Heart left ventricle (tissue), 16 donors: ENCODE data around the gene PACSIN2. TPM values are rescaled to one million over a fixed set of nuclear protein-coding genes. Genes with fewer than 3 reads are reported as not detected.
A peak's percentile ranks its signal among the peaks of the same experiment; 100 is the strongest.

Experiments
- ATAC-seq, 4 donors: fragments of 200-7000 bp; cut with Tn5 transposase; one replicate each; pipeline ENCODE4 v1.9.1; 2020 to 2022; ENCODE audit warnings: moderate library complexity in 4 of 4, mild to moderate bottlenecking in 3 of 4, moderate number of reproducible peaks in 1 of 4
- DNase-seq, 5 donors: peaks; one replicate each; pipeline ENCODE4 v3.0.0-alpha.2; 2020
- H3K27ac ChIP-seq, 12 donors: fragments of 200-600 bp; sonication (generic) in 4 of 12; one replicate each; pipeline versions ENCODE4 v1.5.0 to v1.8.0; 2016 to 2022; ENCODE audit warnings: mild to moderate bottlenecking in 2 of 12
- H3K27me3 ChIP-seq, 9 donors: fragments of 200-600 bp; sonication (generic) in 2 of 9; one replicate each; pipeline versions ENCODE4 v1.5.1 to v1.8.0; 2016 to 2022; ENCODE audit warnings: mild to moderate bottlenecking in 3 of 9
- H3K36me3 ChIP-seq, 9 donors: fragments of 200-600 bp; sonication (generic) in 2 of 9; one replicate each; pipeline versions ENCODE4 v1.5.0 to v1.8.0; 2018 to 2022; ENCODE audit warnings: mild to moderate bottlenecking in 2 of 9
- H3K4me1 ChIP-seq, 12 donors: fragments of 200-600 bp; sonication (generic) in 4 of 12; one replicate each; pipeline versions ENCODE4 v1.5.0 to v1.8.0; 2016 to 2022; ENCODE audit warnings: mild to moderate bottlenecking in 3 of 12
- H3K4me3 ChIP-seq, 12 donors: fragments of 200-600 bp; sonication (generic) in 4 of 12; one replicate each; pipeline versions ENCODE4 v1.5.0 to v1.8.0; 2017 to 2022; ENCODE audit warnings: mild to moderate bottlenecking in 9 of 12, moderate library complexity in 4 of 12
- H3K9me3 ChIP-seq, 12 donors: fragments of 200-600 bp; sonication (generic) in 4 of 12; one replicate each; pipeline versions ENCODE4 v1.5.0 to v1.8.0; 2016 to 2022; ENCODE audit warnings: mild to moderate bottlenecking in 1 of 12
- CTCF ChIP-seq, 12 donors: fragments of 200-600 bp; sonication (generic) in 4 of 12; IDR thresholded peaks; one replicate each; pipeline versions ENCODE4 v1.5.0 to v1.8.0; 2018 to 2022; ENCODE audit warnings: antibody characterized with exemption in 12 of 12, mild to moderate bottlenecking in 5 of 12
- POLR2A ChIP-seq, 2 donors: fragments of 450-650 bp; IDR thresholded peaks; one replicate each; pipeline ENCODE4 v1.6.1; 2017; ENCODE audit warnings: antibody characterized with exemption in 2 of 2, mild to moderate bottlenecking in 2 of 2, moderate library complexity in 2 of 2
- WGBS, 4 donors: extraction: QIAGEN DNeasy Blood & Tissue Kit in 2 of 4; methylation state at CpG; one replicate each; pipeline versions ENCODE4 v1.1.5 to v1.1.7; 2013 to 2018; 5-methylcytosine and 5-hydroxymethylcytosine counted together
- intact Hi-C, 10 donors: fragments of 100-400 bp; cut with DNase I; formaldehyde crosslinking; loops; one replicate each; pipeline versions ENCODE4 v1.11.1 to v1.14.2; 2022
- polyA plus RNA-seq, 2 donors: library from polyadenylated mRNA; stranded (reverse); fragments of 200-250 nt; gene quantifications; one replicate each; pipeline ENCODE4 v1.2.3, GENCODE V29; 2013
- total RNA-seq, 9 donors: library from RNA; depleted of rRNA in 2 of 9; stranded (reverse); fragments of >200 nt in 2 of 9; fragmentation: NEBNext Ultra II Directional in 3 of 9; extraction: Animal tissue kit (Norgen Biotek cat#: 25700) in 3 of 9; gene quantifications; one replicate each; pipeline versions ENCODE4 v1.1.0 to v1.2.4, GENCODE V29; 2016 to 2023
- donor health status: ischemic (EF 13 %, LVEDD 7.1; RV severe dilation, severe dysfunction).
- donor health status: healthy with polysubstance abuse.
- donor health status: DM: no; HTN: yes; CAD: no.
- donor health status: DM: no; HTN: no; CAD: no.
- donor health status: ischemic (EF 25% LVEDD 6.9; RV normal size, moderate dysfunction).
- donor health status: ischemic (EF 25% LVEDD 5.7; RV mildly dilated, moderate dysfunction).
- donor health status: healthy.
- donor health status: DM: yes; HTN: yes; CAD: no.
- donor health status: ischemic (EF 35%, LVEDD 5.7; RV mildly dilated, moderate dysfunction).
- donor health status: nonischemic (EF 11% LVEDD 7.7; RV severe dilation, severe dysfunction).
- donor health status: DM: yes; HTN: yes; CAD: no.
- donor health status: PGD.
- donor health status: ischemic (EF 29% LVEDD 5.4; RV normal size, mild dysfunction).
- donor health status: nonischemic (EF 23%, LVEDD 6.1; RV moderate dilation, normal function).

The PACSIN2 gene
- total and polyA plus RNA-seq, 11 donors = 26.5 to 87.1 (median 59.3) TPM

- Histone ChIP-seq H3K36me3 (peaks cover 0 to 56% (median 31%) of the 10 kb centered on the region in 9 donors), H3K4me1 (peaks cover 0 to 94% (median 55%) of the 10 kb centered on the region in 12 donors)
Observed at GRCh38 chr22:42892571-42893316, 122.2 kb downstream of the PACSIN2 start.

GRCh38 chr22:42892156-42892555 lies 122.8 kb downstream of the PACSIN2 start:
- intact Hi-C loops = no loop called here
- ATAC-seq = peak; percentile 3 to 12 (median 9)
- Histone ChIP-seq H3K4me3 (no peak overlapping the region), H3K27me3 (no peaks in the 10 kb centered on the region), H3K4me1 (peaks cover 0 to 90% (median 51%) of the 10 kb centered on the region in 12 donors), H3K9me3 (no peaks in the 10 kb centered on the region), H3K27ac (peak overlapping the region in 11 of 12 donors; percentile 30 to 86 (median 73)), H3K36me3 (peaks cover 0 to 62% (median 35%) of the 10 kb centered on the region in 9 donors)
- no peak for DNase-seq
- TF ChIP-seq POLR2A (IDR thresholded peaks at IDR 0.05) (no peak), CTCF (IDR thresholded peaks at IDR 0.05) (no peak)
- 41 to 65% (median 51%) methylated on average over 9 of the region's 9 CpGs for whole genome bisulfite sequencing, 4 donors

More at GRCh38 chr22:42892571-42893316, 122.2 kb downstream of the PACSIN2 start:
- Histone ChIP-seq H3K4me3 (no peak overlapping the region), H3K27ac (peak overlapping the region; percentile 30 to 86 (median 73)), H3K27me3 (no peaks in the 10 kb centered on the region), H3K9me3 (no peaks in the 10 kb centered on the region)
- WGBS, 4 donors = 48 to 61% (median 53%) methylated on average over 10 of the region's 10 CpGs
- ATAC-seq (peak; percentile 47 to 71 (median 66)), DNase-seq (peak in 1 of 5 donors; percentile 46)
- TF ChIP-seq CTCF (IDR thresholded peaks at IDR 0.05) (no peak), POLR2A (IDR thresholded peaks at IDR 0.05) (no peak)
- intact Hi-C loops = no loop called here

- no peaks in the 10 kb centered on the region for H3K9me3 ChIP-seq
- intact Hi-C loops = no loop called here
- peaks cover 0 to 85% (median 48%) of the 10 kb centered on the region in 12 donors for H3K4me1 ChIP-seq
- no peaks in the 10 kb centered on the region for H3K27me3 ChIP-seq
- H3K4me3 ChIP-seq = no peak overlapping the region
- TF ChIP-seq POLR2A (IDR thresholded peaks at IDR 0.05) (no peak), CTCF (IDR thresholded peaks at IDR 0.05) (no peak)
- peak overlapping the region in 9 of 12 donors; percentile 30 to 86 (median 76) for H3K27ac ChIP-seq
- 84 to 94% (median 86%) methylated on average over 3 of the region's 3 CpGs for WGBS, 4 donors
- no peak for DNase-seq
- peak in 3 of 4 donors; percentile 1 to 18 (median 7) for ATAC-seq
- peaks cover 0 to 67% (median 39%) of the 10 kb centered on the region in 9 donors for H3K36me3 ChIP-seq
Observed at GRCh38 chr22:42891696-42892095, 123.3 kb downstream of the PACSIN2 start.

GRCh38 chr22:42891008-42891407 lies 123.9 kb downstream of the PACSIN2 start:
- DNase-seq = no peak
- no peak for ATAC-seq
- intact Hi-C loops = no loop called here
- Histone ChIP-seq H3K27ac (peak overlapping the region in 2 of 12 donors; percentile 83 to 84), H3K4me1 (peaks cover 0 to 78% (median 41%) of the 10 kb centered on the region in 12 donors), H3K27me3 (no peaks in the 10 kb centered on the region), H3K36me3 (peaks cover 0 to 74% (median 45%) of the 10 kb centered on the region in 9 donors), H3K4me3 (no peak overlapping the region), H3K9me3 (no peaks in the 10 kb centered on the region)
- WGBS, 4 donors = 92 to 96% (median 94%) methylated on average over 13 of the region's 13 CpGs
- TF ChIP-seq CTCF (IDR thresholded peaks at IDR 0.05) (no peak), POLR2A (IDR thresholded peaks at IDR 0.05) (no peak)
